EL (cell line): Measurements from ENCODE around the gene RBP2.
A peak's percentile ranks its signal among the peaks of the same experiment; 100 is the strongest.
"Not testable (repeated sequence)": the region's sequence is repeated elsewhere in the genome, so short reads cannot be mapped to it uniquely, and the experiment has no call there.

ENCODE experiments used
- DNase-seq: peaks from one replicate; pipeline ENCODE4 v3.0.0-alpha.2; 2016

Gene RBP2

GRCh38 chr3:139440639-139441556 lies 35.4 kb downstream of the RBP2 start:
- DNase-seq = no peak

GRCh38 chr3:139439278-139439677 lies 37.0 kb downstream of the RBP2 start:
- DNase-seq = no peak

- DNase-seq = peak; percentile 7
These were observed 41.5 kb downstream of the RBP2 start for GRCh38 chr3:139434764-139435307.

- no peak for DNase-seq
These were observed 42.1 kb downstream of the RBP2 start for GRCh38 chr3:139434228-139434627.

- DNase-seq = no peak
These were observed 43.2 kb downstream of the RBP2 start for GRCh38 chr3:139433089-139433488.

- DNase-seq = no peak
These were observed 45.8 kb downstream of the RBP2 start for GRCh38 chr3:139430493-139430892.

- peak; percentile 61 for DNase-seq
These were observed 48.8 kb downstream of the RBP2 start for GRCh38 chr3:139427283-139428060.

GRCh38 chr3:139425745-139426400 lies 50.4 kb downstream of the RBP2 start:
- no peak for DNase-seq

GRCh38 chr3:139423232-139423631 lies 53.1 kb downstream of the RBP2 start:
- DNase-seq = no peak

- DNase-seq = no peak
These were observed 54.9 kb downstream of the RBP2 start for GRCh38 chr3:139421460-139421859.

GRCh38 chr3:139421040-139421439 lies 55.3 kb downstream of the RBP2 start:
- no peak for DNase-seq

- no peak for DNase-seq
These were observed 58.2 kb downstream of the RBP2 start for GRCh38 chr3:139418144-139418543.

- DNase-seq = no peak
These were observed 60.0 kb downstream of the RBP2 start for GRCh38 chr3:139416275-139416674.

GRCh38 chr3:139414608-139415224 lies 61.6 kb downstream of the RBP2 start:
- DNase-seq = no peak

GRCh38 chr3:139412891-139413290 lies 63.4 kb downstream of the RBP2 start:
- not testable (repeated sequence) for DNase-seq
